Fibroblast of pulmonary artery (primary cell): ENCODE measurements around the gene TP53RK.

Experiments
- DNase-seq: peaks from one replicate; pipeline ENCODE4 v3.0.0-alpha.2; 2010; ENCODE audit warnings: low read depth
- H3K4me3 ChIP-seq: replicated peaks from 2 replicates; pipeline ENCODE4 v1.5.1; 2011; ENCODE audit warnings: low read depth, mild to moderate bottlenecking, control low read depth, low read length, moderate library complexity
- TF ChIP-seq, protein P1 (sequence below): IDR thresholded peaks from 2 replicates; pipeline ENCODE4 v1.5.1; 2011; ENCODE audit warnings: mild to moderate bottlenecking, control low read depth, low read length, inconsistent platforms; ENCODE audit errors: missing control alignments

Gene TP53RK

DNA sequence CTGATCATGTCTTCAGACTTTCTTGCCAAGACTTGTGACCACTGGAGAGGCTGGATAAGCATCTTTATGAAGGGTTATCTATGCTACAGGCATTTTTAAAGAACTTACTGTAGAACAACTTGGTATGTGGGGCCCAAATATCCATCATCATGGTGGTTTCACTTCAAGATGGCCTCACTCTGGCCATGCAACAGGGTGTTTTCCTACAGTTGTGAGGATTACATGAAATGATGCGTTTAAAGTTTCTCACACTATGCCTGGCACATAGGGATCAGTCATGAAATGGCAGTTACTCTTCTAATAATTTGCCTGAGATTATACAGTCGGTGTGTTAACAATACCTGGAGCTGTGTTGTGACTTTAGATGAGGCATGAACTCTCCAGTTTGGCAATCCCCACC lies 33.2 kb upstream of the TP53RK start:
- DNase-seq, result no peak
- TF ChIP-seq, protein P1, sequence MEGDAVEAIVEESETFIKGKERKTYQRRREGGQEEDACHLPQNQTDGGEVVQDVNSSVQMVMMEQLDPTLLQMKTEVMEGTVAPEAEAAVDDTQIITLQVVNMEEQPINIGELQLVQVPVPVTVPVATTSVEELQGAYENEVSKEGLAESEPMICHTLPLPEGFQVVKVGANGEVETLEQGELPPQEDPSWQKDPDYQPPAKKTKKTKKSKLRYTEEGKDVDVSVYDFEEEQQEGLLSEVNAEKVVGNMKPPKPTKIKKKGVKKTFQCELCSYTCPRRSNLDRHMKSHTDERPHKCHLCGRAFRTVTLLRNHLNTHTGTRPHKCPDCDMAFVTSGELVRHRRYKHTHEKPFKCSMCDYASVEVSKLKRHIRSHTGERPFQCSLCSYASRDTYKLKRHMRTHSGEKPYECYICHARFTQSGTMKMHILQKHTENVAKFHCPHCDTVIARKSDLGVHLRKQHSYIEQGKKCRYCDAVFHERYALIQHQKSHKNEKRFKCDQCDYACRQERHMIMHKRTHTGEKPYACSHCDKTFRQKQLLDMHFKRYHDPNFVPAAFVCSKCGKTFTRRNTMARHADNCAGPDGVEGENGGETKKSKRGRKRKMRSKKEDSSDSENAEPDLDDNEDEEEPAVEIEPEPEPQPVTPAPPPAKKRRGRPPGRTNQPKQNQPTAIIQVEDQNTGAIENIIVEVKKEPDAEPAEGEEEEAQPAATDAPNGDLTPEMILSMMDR, result no peak
- H3K4me3 ChIP-seq, result no peak overlapping the region

DNA sequence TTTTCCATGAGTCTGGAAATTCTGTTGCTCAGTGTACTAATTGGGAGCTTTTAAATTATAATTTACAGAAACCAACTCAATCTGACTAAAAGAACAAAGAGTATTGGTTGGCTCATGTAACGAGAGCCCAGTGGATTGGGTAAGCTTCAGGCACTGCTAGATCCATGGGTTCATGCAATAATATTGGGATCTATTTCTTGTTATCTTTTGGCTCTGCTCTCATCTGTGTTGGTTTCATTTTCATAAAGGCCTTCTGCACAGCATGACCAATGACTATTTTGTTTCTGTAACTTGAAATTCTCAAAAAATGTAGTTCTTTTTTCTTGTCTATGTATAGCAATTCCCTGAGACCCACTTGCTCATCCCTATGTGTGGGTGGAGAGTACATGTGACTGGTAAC lies 32.2 kb upstream of the TP53RK start:
- DNase-seq, result no peak
- H3K4me3 ChIP-seq, result no peak overlapping the region
- TF ChIP-seq, protein P1, result no peak

DNA sequence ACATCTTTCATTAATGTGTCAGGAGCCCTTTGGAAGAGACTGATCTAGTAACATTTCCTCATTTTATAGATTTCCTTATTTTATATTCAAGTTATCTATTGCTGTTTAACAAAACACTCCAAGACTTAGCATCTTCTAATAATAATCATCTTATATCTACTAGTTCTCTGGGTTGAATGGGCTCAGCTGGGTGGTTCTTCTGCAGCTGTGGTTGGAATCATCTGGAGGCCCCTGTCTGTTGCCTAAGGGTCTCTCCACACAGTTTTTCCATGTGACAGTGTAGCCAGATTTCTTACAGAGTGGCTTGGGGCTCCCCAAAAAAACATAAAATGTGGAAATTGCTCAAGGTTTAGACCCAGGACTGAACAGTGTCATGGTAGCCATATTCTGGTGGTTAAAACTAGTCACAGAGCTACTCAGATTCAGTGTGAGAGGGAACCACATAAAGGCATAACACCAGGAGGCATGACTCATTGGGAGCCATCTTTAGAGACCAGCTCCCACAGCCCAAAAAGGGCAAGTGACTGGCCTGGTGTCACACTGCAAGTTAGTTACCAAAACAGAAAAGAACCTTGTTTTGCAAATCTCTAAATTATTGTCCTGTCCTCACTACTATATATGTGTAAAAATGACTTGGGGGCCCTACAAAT lies 31.7 kb upstream of the TP53RK start:
- TF ChIP-seq, protein P1, result no peak
- no peak overlapping the region for H3K4me3 ChIP-seq
- no peak for DNase-seq

DNA sequence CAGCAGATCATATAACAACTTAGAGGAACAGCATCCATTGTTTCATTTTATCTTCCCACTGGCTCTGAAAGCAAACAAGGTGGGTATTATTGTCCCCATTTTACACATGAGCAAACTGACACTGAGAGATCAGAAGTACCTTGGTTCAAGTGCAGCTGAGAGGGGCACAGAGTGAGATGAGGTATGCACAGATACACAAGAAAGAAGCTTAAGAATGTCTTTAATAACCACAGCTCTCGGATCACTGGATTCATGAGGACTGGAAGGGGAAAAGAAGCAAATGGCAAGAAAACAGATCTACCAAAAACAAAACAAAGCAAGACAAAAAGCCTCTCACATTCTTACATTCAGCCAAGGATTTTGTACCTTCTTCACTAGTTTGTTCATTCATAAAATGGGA lies 30.8 kb upstream of the TP53RK start:
- H3K4me3 ChIP-seq, result no peak overlapping the region
- DNase-seq, result no peak
- TF ChIP-seq, protein P1, result no peak

DNA sequence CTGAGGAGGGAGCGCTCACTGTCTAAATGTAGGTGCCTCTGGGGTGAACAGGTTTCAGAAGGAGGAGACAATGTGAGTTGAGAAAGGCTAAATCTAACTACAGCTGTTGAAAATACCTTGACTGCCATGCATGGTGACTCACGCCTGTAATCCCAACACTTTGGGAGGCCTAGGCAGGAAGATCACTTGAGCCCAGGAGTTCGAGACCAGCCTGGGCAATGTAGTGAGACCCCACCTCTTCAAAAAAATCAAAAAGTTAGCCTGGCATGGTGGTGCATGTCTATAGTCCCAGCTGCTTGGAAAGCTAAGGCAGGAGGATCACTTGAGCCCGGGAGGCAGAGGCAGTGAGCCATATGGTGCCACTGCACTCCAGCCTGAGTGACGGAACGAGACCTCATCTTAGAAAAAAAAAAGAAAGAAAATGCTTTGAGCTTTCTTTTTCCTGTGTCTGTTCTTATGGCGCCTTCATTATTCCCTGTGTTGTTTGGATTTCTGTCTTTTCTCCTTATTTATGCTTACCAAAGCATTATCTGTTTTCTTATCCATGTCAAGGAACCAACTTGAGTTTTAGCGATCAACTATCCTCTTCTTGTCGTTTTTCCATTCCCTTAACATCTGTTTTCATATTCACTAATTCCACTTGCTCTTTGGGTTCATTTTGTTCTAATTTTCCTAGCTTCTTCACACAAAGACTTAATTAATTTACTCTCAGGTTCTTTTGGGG lies 28.7 kb upstream of the TP53RK start:
- DNase-seq, result no peak
- H3K4me3 ChIP-seq, result no peak overlapping the region
- TF ChIP-seq, protein P1, result no peak

DNA sequence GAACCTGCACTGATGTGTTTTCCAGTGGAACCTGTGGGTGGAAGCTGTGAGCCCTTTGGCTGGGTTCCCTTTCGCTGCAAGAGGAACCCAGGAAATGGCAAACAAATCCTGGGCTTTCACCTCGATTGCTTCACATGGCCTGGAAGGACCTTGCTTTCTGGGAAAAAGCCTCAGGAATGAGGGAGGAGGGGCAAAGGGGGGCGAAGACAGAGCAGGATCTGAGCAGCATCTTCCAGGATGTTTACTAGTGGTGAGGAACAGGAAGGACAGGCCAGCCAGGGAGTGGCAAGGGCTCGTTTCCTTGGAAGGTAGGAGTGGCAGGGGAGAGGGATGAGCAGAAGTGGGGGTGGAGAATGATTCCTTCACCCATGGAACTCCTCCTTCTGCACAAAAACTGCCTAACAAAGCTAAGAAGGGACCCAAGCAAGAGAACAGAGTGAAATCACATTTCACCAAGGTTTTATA lies 26.1 kb upstream of the TP53RK start:
- peak; percentile 83 for DNase-seq
- TF ChIP-seq, protein P1, result peak; percentile 6
- H3K4me3 ChIP-seq, result no peak overlapping the region
